Endothelial cell of umbilical vein (primary cell): ENCODE data around the gene SPAG7.

Experiments used
- POLR2A ChIP-seq: IDR thresholded peaks from 2 replicates; pipeline ENCODE4 v1.6.1; 2012; ENCODE audit warnings: low read depth, mild to moderate bottlenecking, control low read depth, low read length
- TF ChIP-seq, protein P1 (sequence below), 2 donors: IDR thresholded peaks; 1 replicate in 1 of 2; 2 replicates in 1 of 2; pipeline ENCODE4 v1.5.1; 2011; ENCODE audit warnings: low read length in 2 of 2, mild to moderate bottlenecking in 2 of 2, moderate library complexity in 2 of 2, control low read depth in 1 of 2, inconsistent platforms in 1 of 2, low read depth in 1 of 2; ENCODE audit not compliant: insufficient read depth in 1 of 2; ENCODE audit errors: extremely low read depth in 1 of 2

DNA sequence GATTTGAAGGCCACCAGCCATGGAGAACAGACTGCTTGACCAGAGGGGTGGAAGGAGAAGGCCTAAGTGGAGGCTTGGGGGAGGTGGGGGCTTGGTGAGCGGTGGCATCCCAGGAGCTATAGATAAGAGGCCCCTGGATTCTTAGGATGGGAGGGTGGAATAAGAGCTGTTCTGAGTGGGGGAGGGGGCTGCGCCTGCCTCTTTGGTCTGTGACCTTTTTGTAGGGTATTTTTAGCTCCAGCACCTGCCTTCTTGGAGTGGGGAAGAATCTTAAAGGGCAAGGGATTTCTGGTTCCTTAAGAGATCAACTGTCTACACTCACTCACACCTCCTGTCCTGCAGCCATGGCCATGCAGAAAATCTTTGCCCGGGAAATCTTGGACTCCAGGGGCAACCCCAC is 16.1 kb downstream of the SPAG7 start:
- TF ChIP-seq, protein P1, sequence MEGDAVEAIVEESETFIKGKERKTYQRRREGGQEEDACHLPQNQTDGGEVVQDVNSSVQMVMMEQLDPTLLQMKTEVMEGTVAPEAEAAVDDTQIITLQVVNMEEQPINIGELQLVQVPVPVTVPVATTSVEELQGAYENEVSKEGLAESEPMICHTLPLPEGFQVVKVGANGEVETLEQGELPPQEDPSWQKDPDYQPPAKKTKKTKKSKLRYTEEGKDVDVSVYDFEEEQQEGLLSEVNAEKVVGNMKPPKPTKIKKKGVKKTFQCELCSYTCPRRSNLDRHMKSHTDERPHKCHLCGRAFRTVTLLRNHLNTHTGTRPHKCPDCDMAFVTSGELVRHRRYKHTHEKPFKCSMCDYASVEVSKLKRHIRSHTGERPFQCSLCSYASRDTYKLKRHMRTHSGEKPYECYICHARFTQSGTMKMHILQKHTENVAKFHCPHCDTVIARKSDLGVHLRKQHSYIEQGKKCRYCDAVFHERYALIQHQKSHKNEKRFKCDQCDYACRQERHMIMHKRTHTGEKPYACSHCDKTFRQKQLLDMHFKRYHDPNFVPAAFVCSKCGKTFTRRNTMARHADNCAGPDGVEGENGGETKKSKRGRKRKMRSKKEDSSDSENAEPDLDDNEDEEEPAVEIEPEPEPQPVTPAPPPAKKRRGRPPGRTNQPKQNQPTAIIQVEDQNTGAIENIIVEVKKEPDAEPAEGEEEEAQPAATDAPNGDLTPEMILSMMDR (IDR thresholded peaks at IDR 0.05; ENCODE audit: extremely low read depth in 1 of 2, insufficient read depth in 1 of 2, low read depth in 1 of 2, low read length in 2 of 2), result no peak
- no peak for TF ChIP-seq POLR2A
